ENCODE measurements around the gene NANOGP8.
"Not testable (repeated sequence)": the region's sequence is repeated elsewhere in the genome, so short reads cannot be mapped to it uniquely, and the experiment has no call there.

The NANOGP8 gene

GRCh38 chr15:35092846-35093245, 7.8 kb upstream of the NANOGP8 start:
- DNase-seq: no peak

GRCh38 chr15:35092311-35092710, 7.2 kb upstream of the NANOGP8 start:
- DNase-seq: no peak

GRCh38 chr15:35090104-35090807, 5.2 kb upstream of the NANOGP8 start:
- no peak for DNase-seq

GRCh38 chr15:35089551-35089950, 4.5 kb upstream of the NANOGP8 start:
- DNase-seq: no peak

GRCh38 chr15:35088329-35088728, 3.2 kb upstream of the NANOGP8 start:
- no peak for DNase-seq

- no peak for DNase-seq
Observed at GRCh38 chr15:35087759-35088158, 2.7 kb upstream of the NANOGP8 start.

- DNase-seq: not testable (repeated sequence)
Observed at GRCh38 chr15:35082371-35083348, 2.4 kb downstream of the NANOGP8 start.

- not testable (repeated sequence) for DNase-seq
Observed at GRCh38 chr15:35081626-35082365, 3.3 kb downstream of the NANOGP8 start.

GRCh38 chr15:35080226-35080625, 4.9 kb downstream of the NANOGP8 start:
- no peak for DNase-seq

- DNase-seq: no peak
Observed at GRCh38 chr15:35078221-35078915, 6.7 kb downstream of the NANOGP8 start.

GRCh38 chr15:35071106-35071505, 14.0 kb downstream of the NANOGP8 start:
- peak; percentile 58 for DNase-seq

- DNase-seq: no peak
Observed at GRCh38 chr15:35068846-35069475, 16.1 kb downstream of the NANOGP8 start.

GRCh38 chr15:35067496-35068347, 17.4 kb downstream of the NANOGP8 start:
- no peak for DNase-seq

GRCh38 chr15:35066094-35066493, 19.0 kb downstream of the NANOGP8 start:
- DNase-seq: no peak

GRCh38 chr15:35064576-35065190, 20.4 kb downstream of the NANOGP8 start:
- DNase-seq: no peak

- no peak for DNase-seq
Observed at GRCh38 chr15:35062738-35063099, 22.4 kb downstream of the NANOGP8 start.

- DNase-seq: no peak
Observed at GRCh38 chr15:35061825-35062737, 23.0 kb downstream of the NANOGP8 start.

- no peak for DNase-seq
Observed at GRCh38 chr15:35061161-35061824, 23.8 kb downstream of the NANOGP8 start.

- no peak for DNase-seq
Observed at GRCh38 chr15:35060591-35060990, 24.5 kb downstream of the NANOGP8 start.

Measured in MV-4-11 (cell line).